Loucy (cell line): Measurements from ENCODE around the gene NELL2.

Experiments used
- H2AFZ ChIP-seq: fragments of 200-600 bp; sonication (generic); 2 replicates; pipeline ENCODE4 v1.6.0; 2016; ENCODE audit warnings: antibody characterized with exemption, mild to moderate bottlenecking, low read length, moderate library complexity
- H3F3A ChIP-seq: fragments of 200-600 bp; 2 replicates; pipeline ENCODE4 v1.6.0; 2016; ENCODE audit warnings: antibody characterized with exemption, low read depth, mild to moderate bottlenecking
- H3K27me3 ChIP-seq: fragments of 200-600 bp; sonication (generic); 2 replicates; pipeline ENCODE4 v1.6.1; 2014; ENCODE audit warnings: low read length, mild to moderate bottlenecking; ENCODE audit not compliant: insufficient read depth, poor library complexity, severe bottlenecking
- H3K36me3 ChIP-seq: fragments of 200-600 bp; sonication (generic); 2 replicates; pipeline ENCODE4 v1.6.1; 2016; ENCODE audit warnings: low read length; ENCODE audit not compliant: insufficient read depth
- H3K4me1 ChIP-seq: fragments of 200-600 bp; sonication (generic); 2 replicates; pipeline ENCODE4 v1.5.1; 2014; ENCODE audit warnings: low read length, mild to moderate bottlenecking; ENCODE audit not compliant: insufficient read depth, poor library complexity, severe bottlenecking
- H3K4me2 ChIP-seq: fragments of 200-600 bp; sonication (generic); 2 replicates; pipeline ENCODE4 v1.6.0; 2014; ENCODE audit warnings: antibody characterized with exemption, low read length, low read depth, mild to moderate bottlenecking; ENCODE audit not compliant: poor library complexity, severe bottlenecking
- H3K4me3 ChIP-seq: fragments of 200-600 bp; sonication (generic); 2 replicates; pipeline ENCODE4 v1.5.1; 2014; ENCODE audit warnings: low read length, mild to moderate bottlenecking, mixed read lengths; ENCODE audit not compliant: poor library complexity, severe bottlenecking
- H3K79me2 ChIP-seq: fragments of 200-600 bp; sonication (generic); 2 replicates; pipeline ENCODE4 v1.6.1; 2014; ENCODE audit warnings: low read length; ENCODE audit not compliant: insufficient read depth
- H3K9ac ChIP-seq: fragments of 200-600 bp; sonication (generic); 2 replicates; pipeline ENCODE4 v1.6.0; 2014; ENCODE audit warnings: mild to moderate bottlenecking, low read depth, low read length, moderate library complexity; ENCODE audit not compliant: poor library complexity, severe bottlenecking
- H3K9me2 ChIP-seq: fragments of 200-600 bp; sonication (generic); replicated peaks from 2 replicates; pipeline ENCODE4 v1.6.1; 2016; ENCODE audit warnings: low read depth, low read length, mixed read lengths
- H3K9me3 ChIP-seq: fragments of 200-600 bp; sonication (generic); 2 replicates; pipeline ENCODE4 v1.6.1; 2014; ENCODE audit warnings: mild to moderate bottlenecking, antibody characterized with exemption, low read length, low read depth; ENCODE audit not compliant: insufficient read depth
- H4K20me1 ChIP-seq: fragments of 200-600 bp; sonication (generic); 2 replicates; pipeline ENCODE4 v1.6.0; 2014; ENCODE audit warnings: antibody characterized with exemption, low read length, mild to moderate bottlenecking; ENCODE audit not compliant: insufficient read depth, poor library complexity, severe bottlenecking
- EZH2phosphoT487 ChIP-seq: fragments of 200-600 bp; IDR thresholded peaks from 2 replicates; pipeline ENCODE4 v1.6.1; 2018; ENCODE audit warnings: antibody characterized with exemption, mild to moderate bottlenecking, moderate library complexity, borderline replicate concordance
- TF ChIP-seq, protein P1 (sequence below): fragments of 200-600 bp; sonication (generic); conservative IDR thresholded peaks from 2 replicates; pipeline ENCODE4 v1.5.1; 2014; ENCODE audit warnings: mild to moderate bottlenecking, antibody characterized with exemption, low read length

Gene NELL2

DNA sequence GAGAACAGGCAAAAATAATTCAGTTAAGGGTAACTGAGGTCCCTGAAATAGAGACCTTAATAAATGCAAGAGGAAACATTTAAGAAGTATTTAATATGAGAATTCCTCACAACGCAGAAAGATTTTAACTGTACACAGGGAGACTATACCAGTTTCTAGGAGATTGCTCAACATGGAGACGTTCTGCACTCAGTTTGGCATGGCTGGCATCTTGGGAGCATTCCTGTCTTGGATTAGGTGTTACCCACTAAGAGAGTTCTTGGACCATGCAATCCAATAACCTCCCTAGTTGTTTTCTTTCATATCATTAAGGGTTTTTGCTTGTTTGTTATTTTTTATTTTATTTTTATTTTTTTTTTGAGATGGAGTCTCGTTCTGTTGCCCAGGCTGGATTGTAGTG is 302.4 kb downstream of the NELL2 start:
- H3K9me2 ChIP-seq = no peaks in the 10 kb centered on the region
- H3F3A ChIP-seq = no peaks in the 10 kb centered on the region
- no peak overlapping the region for H3K4me2 ChIP-seq
- H3K9me3 ChIP-seq = no peaks in the 10 kb centered on the region
- H3K9ac ChIP-seq = no peak overlapping the region
- no peaks in the 10 kb centered on the region for H3K4me1 ChIP-seq
- H3K79me2 ChIP-seq = no peaks in the 10 kb centered on the region
- no peaks in the 10 kb centered on the region for H3K27me3 ChIP-seq
- no peaks in the 10 kb centered on the region for H3K36me3 ChIP-seq
- no peaks in the 10 kb centered on the region for H4K20me1 ChIP-seq
- H3K4me3 ChIP-seq = no peak overlapping the region
- TF ChIP-seq, protein P1, sequence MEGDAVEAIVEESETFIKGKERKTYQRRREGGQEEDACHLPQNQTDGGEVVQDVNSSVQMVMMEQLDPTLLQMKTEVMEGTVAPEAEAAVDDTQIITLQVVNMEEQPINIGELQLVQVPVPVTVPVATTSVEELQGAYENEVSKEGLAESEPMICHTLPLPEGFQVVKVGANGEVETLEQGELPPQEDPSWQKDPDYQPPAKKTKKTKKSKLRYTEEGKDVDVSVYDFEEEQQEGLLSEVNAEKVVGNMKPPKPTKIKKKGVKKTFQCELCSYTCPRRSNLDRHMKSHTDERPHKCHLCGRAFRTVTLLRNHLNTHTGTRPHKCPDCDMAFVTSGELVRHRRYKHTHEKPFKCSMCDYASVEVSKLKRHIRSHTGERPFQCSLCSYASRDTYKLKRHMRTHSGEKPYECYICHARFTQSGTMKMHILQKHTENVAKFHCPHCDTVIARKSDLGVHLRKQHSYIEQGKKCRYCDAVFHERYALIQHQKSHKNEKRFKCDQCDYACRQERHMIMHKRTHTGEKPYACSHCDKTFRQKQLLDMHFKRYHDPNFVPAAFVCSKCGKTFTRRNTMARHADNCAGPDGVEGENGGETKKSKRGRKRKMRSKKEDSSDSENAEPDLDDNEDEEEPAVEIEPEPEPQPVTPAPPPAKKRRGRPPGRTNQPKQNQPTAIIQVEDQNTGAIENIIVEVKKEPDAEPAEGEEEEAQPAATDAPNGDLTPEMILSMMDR = no peak
- TF ChIP-seq EZH2phosphoT487 = no peak
- H2AFZ ChIP-seq = no peak overlapping the region

DNA sequence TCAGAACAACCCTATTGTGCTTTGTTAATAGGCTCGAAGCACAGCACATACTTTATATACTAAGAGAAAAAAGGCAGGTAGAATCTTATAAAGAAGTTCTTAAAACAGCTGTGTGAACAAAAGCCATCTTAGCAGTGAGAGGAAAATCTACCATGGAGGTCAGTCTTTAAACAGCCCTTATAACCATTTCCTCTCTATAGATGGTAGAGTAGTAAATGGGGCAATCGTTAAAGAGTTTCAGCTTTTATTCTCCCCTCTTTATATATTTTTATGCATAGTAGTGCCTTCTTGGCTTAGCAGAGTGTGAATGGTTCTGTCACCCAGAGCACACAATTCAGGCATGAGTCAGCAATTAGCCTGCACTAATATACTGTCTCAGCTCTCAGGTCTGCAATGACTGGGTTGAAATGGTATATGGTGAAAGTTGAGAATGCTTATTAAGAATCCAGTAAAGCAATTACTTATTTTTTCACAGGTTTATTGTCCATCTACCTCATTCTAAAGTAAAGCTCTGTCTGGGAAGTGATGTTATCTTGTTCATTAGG is 305.0 kb downstream of the NELL2 start:
- no peak overlapping the region for H2AFZ ChIP-seq
- H3K4me3 ChIP-seq = no peak overlapping the region
- no peaks in the 10 kb centered on the region for H3K4me1 ChIP-seq
- H3K9ac ChIP-seq = no peak overlapping the region
- H3K79me2 ChIP-seq = no peaks in the 10 kb centered on the region
- H3K9me3 ChIP-seq = no peaks in the 10 kb centered on the region
- no peaks in the 10 kb centered on the region for H3K9me2 ChIP-seq
- H3K4me2 ChIP-seq = no peak overlapping the region
- H3K36me3 ChIP-seq = no peaks in the 10 kb centered on the region
- no peaks in the 10 kb centered on the region for H3F3A ChIP-seq
- no peaks in the 10 kb centered on the region for H3K27me3 ChIP-seq
- TF ChIP-seq, protein P1 = no peak
- TF ChIP-seq EZH2phosphoT487 = no peak
- no peaks in the 10 kb centered on the region for H4K20me1 ChIP-seq

DNA sequence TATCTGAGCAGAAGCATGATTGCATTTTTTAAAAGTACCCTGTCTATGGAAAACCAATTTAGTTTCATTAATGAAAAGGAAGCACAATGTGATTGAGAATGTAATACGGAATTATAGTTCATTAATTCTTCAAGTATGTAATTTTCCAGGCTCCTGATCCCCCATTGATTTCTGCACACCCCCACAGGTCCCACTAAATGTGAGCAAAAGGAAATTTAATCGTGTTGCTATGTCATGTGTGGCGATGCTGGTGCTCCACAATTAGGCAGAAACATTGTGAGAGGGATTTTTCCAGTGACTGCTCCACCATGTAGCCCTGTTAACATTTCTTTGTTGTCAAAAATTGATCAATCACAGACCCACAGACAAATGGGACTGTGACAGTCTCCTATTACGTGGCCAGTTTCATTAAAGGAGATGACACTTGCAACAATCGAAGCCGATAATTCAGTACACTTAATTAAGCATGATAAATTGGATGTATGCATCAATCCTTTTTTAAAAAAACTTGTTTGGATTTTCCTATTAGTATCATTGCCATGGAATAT is 306.0 kb downstream of the NELL2 start:
- no peaks in the 10 kb centered on the region for H3K9me3 ChIP-seq
- no peak overlapping the region for H3K9ac ChIP-seq
- no peak overlapping the region for H2AFZ ChIP-seq
- no peak for TF ChIP-seq EZH2phosphoT487
- TF ChIP-seq, protein P1 = no peak
- no peaks in the 10 kb centered on the region for H3K4me1 ChIP-seq
- H3F3A ChIP-seq = no peaks in the 10 kb centered on the region
- no peaks in the 10 kb centered on the region for H3K36me3 ChIP-seq
- no peak overlapping the region for H3K4me3 ChIP-seq
- no peaks in the 10 kb centered on the region for H3K27me3 ChIP-seq
- no peaks in the 10 kb centered on the region for H3K9me2 ChIP-seq
- no peaks in the 10 kb centered on the region for H4K20me1 ChIP-seq
- no peak overlapping the region for H3K4me2 ChIP-seq
- no peaks in the 10 kb centered on the region for H3K79me2 ChIP-seq
